IgD-negative memory B cell (primary cell): Measurements from ENCODE around the gene PLK1. TPM values are rescaled to one million over a fixed set of nuclear protein-coding genes. Genes with fewer than 3 reads are reported as not detected.

Source experiments
- polyA plus RNA-seq: library from polyadenylated mRNA; unstranded; fragments of 300-500 nt; fragmentation: Illumina TruSeq; gene quantifications from one replicate; pipeline ENCODE4 v1.2.3, GENCODE V29; 2021

Gene PLK1
- polyA plus RNA-seq, 1 donor from 2014 or later, result 0.53 TPM

Other genes starting within 250 kb of the PLK1 start
- 7.1 TPM for gene COG7, start 225.7 kb upstream of the PLK1 start, polyA plus RNA-seq
- gene GGA2, start 168.4 kb upstream of the PLK1 start, polyA plus RNA-seq, result 219 TPM
- gene EARS2, start 121.5 kb upstream of the PLK1 start, polyA plus RNA-seq, result 14.4 TPM
- 12.4 TPM for gene UBFD1, start 121.2 kb upstream of the PLK1 start, polyA plus RNA-seq
- 170 TPM for gene NDUFAB1, start 82.6 kb upstream of the PLK1 start, polyA plus RNA-seq
- 6.4 TPM for gene PALB2, start 37.6 kb upstream of the PLK1 start, polyA plus RNA-seq
- gene DCTN5, start 37.4 kb upstream of the PLK1 start, polyA plus RNA-seq, result 57.5 TPM
- gene ERN2, start 34.3 kb downstream of the PLK1 start, polyA plus RNA-seq, result not detected
- not detected for gene CHP2, start 76.1 kb downstream of the PLK1 start, polyA plus RNA-seq
- 181 TPM for gene PRKCB, start 157.1 kb downstream of the PLK1 start, polyA plus RNA-seq